GM10266 (cell line): ENCODE results near the gene OSCAR.

Experiments used
- DNase-seq: peaks from one replicate; pipeline ENCODE4 v3.0.0; 2012; ENCODE audit errors: extremely low spot score
- CTCF ChIP-seq: IDR thresholded peaks from 2 replicates; pipeline ENCODE4 v1.5.1; 2012; ENCODE audit warnings: mild to moderate bottlenecking, low read depth; ENCODE audit not compliant: control insufficient read depth, insufficient read depth; ENCODE audit errors: missing control alignments

OSCAR gene

GRCh38 chr19:54095136-54095858, 5.3 kb downstream of the OSCAR start:
- no peak for TF ChIP-seq CTCF
- no peak for DNase-seq

- no peak for DNase-seq
- TF ChIP-seq CTCF = no peak
These were observed 6.1 kb downstream of the OSCAR start for GRCh38 chr19:54094426-54095000.

- TF ChIP-seq CTCF = no peak
- no peak for DNase-seq
These were observed 16.2 kb downstream of the OSCAR start for GRCh38 chr19:54084410-54084809.

GRCh38 chr19:54081032-54081431, 19.6 kb downstream of the OSCAR start, which contains the start of gene TARM1:
Gene TARM1 (minus strand): TSS chr19:54081365. CDS start chr19:54081340, 25 bp downstream.
- no peak for TF ChIP-seq CTCF
- DNase-seq = no peak

- DNase-seq = no peak
- TF ChIP-seq CTCF = no peak
These were observed 23.3 kb downstream of the OSCAR start for GRCh38 chr19:54077334-54077733.

GRCh38 chr19:54074851-54075250, 25.8 kb downstream of the OSCAR start:
- TF ChIP-seq CTCF = no peak
- no peak for DNase-seq

GRCh38 chr19:54073829-54074228, 26.8 kb downstream of the OSCAR start:
- DNase-seq = no peak

More at GRCh38 chr19:54073829-54074228, 26.8 kb downstream of the OSCAR start:
- TF ChIP-seq CTCF = no peak
